AG09319 (cell line): Measurements from ENCODE around the gene ETV3.

ENCODE experiments used
- DNase-seq: peaks from one replicate; pipeline ENCODE4 v3.0.0-alpha.2; 2010; ENCODE audit warnings: low read depth; ENCODE audit errors: extremely low read depth
- TF ChIP-seq, protein P1 (sequence below): IDR thresholded peaks from 2 replicates; pipeline ENCODE4 v1.5.1; 2011; ENCODE audit warnings: low read depth, mild to moderate bottlenecking, inconsistent platforms, low read length, moderate library complexity

ETV3 gene

DNA sequence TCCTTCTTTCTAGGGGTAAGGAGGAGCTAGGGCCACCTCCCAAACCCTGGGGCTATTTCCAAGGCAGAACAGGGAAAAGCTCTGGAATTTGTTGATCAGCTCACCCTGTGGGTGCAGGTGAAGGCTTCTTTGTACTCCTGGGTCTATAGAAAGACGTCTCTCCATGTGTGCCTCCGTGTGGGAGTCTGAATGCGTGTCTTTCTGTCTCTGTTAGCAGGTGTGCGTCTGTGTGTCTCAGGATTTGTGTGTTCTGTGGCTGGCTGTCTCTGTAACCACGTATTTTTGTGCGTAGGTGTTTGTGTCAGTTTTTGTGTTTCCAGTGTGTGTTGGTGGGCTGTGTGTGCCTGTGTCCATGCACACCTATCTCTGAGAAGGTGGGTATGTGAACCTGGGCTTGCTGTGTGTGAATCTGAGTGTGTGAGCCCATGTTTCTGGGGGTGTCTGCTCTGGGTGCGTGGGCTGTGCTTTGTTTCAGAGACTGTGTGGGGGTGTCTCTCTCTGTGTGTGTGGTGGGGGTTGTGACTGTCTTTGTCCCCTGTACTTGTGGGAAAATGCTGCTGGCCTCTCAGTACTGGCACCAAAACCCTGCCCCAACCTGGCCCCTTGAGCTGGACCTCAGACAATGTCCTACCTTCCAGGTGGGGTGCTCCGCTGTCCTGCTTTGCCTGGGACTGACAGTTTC, 25.9 kb downstream of the ETV3 start:
- TF ChIP-seq, protein P1, sequence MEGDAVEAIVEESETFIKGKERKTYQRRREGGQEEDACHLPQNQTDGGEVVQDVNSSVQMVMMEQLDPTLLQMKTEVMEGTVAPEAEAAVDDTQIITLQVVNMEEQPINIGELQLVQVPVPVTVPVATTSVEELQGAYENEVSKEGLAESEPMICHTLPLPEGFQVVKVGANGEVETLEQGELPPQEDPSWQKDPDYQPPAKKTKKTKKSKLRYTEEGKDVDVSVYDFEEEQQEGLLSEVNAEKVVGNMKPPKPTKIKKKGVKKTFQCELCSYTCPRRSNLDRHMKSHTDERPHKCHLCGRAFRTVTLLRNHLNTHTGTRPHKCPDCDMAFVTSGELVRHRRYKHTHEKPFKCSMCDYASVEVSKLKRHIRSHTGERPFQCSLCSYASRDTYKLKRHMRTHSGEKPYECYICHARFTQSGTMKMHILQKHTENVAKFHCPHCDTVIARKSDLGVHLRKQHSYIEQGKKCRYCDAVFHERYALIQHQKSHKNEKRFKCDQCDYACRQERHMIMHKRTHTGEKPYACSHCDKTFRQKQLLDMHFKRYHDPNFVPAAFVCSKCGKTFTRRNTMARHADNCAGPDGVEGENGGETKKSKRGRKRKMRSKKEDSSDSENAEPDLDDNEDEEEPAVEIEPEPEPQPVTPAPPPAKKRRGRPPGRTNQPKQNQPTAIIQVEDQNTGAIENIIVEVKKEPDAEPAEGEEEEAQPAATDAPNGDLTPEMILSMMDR = no peak
- no peak for DNase-seq

DNA sequence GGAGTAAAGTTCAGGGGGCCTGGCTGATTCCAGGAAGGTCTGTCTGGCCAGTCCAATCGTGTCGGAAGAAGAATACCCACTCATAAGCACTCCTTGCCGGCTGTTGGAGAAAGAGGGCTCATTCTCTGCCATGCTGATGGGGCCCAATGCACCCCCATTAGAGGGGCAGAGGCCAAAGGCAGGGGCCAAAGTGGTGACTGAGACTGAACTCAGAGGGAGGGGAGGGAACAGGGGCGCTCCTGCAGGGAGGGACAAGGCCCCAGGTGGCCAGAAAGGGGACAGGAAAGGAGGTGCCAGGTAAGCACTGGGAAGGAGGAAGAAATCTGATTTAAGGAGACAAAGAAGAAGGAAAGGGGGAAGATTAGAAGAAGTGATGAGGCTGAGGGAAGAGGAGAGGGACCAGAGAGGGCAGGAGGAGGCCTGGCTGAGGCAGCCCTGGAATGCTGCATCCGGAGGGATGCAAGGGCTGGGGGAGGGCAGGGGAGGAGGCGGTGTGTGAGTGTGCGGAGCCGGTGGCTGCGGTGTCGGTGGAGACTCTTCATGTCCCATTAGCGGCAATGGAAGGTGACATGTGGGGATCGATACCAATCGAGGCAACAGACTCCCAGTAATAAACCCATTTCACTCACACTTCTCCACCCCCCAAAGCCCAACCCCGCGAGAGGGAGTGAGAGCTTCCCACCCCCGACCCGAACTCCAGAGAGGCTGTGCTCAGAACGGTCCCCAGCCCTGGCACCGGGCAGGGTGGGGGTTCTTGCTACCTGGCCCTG, 26.6 kb downstream of the ETV3 start:
- DNase-seq = no peak
- TF ChIP-seq, protein P1 = no peak

DNA sequence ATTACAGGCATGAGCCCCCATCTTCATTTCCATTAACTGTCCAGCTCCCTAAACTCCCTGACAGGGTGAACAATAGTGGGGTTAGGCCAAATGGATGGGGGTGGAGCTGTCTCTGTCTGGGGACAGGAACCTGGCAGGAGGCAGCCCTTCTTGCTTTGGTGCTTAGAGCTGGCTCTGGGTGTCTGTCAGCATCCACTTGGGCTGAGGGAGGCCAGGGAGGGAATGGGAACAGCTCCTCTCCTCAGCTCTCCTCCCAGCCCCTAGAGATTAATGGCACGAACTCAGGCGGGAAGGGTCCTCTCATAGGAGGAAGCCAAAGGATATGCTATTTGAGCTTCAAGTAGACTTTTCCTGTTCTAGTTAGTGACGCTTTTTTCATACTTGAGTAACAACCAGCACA, 27.5 kb downstream of the ETV3 start:
- TF ChIP-seq, protein P1 = no peak
- no peak for DNase-seq

DNA sequence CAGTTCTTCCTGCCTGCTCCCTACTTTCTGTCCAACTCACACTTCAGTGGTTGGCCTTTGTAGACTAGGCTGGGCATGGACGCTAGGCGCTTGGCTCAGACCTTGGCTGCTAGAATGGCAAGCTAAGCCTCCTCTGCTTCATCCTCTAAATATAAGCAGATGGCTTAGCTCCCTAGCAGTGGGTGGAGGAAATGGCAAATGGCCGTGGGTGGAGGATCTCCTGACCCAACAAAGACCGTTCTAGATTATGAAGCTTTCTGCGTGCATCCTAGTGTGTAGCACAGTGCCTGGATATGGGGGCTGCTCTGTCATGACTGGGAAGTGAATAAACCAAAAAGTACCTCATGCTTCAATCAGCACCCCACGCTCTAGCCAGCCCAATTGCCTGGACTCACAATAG, 28.2 kb downstream of the ETV3 start:
- no peak for DNase-seq
- TF ChIP-seq, protein P1 = no peak

DNA sequence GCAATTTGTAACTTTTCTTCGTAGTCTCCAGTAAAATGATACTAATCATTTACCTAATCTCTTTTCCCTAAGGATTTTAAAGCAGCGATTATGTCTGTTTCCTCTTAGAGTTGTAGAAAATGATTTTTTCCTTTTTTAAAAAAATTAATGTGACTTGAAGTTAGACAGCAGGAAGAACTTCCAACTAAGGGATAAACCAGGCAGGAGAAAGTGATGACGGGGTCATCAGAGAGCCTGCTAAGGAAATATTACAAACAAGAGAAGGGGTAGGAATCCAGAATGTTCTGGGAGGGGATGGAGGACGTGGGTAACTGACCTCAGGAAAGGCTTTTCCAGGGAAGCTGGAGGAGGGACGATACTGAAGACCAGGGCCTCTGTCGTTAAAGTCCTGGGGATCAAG, 29.7 kb downstream of the ETV3 start:
- TF ChIP-seq, protein P1 = no peak
- DNase-seq = no peak

DNA sequence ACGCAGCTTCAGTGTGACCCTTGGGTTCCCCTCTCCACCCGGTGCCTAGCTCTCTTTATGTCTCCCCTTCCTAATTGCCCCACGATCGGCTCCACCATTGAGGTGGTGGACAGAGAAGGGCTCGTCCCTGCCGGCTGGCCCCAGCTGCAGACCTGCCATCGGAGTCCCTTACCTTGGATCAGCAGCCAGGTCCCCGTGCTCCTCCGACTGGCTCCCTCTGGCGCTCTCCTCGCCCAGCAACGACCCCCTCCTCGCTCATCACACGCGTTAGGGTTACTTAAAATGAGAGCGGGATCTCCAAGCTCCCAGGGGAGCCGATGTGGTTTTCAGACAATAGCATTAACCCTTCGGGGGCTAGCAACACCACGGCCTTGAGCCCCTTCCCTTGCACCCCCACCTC, 30.5 kb downstream of the ETV3 start:
- TF ChIP-seq, protein P1 = no peak
- no peak for DNase-seq

DNA sequence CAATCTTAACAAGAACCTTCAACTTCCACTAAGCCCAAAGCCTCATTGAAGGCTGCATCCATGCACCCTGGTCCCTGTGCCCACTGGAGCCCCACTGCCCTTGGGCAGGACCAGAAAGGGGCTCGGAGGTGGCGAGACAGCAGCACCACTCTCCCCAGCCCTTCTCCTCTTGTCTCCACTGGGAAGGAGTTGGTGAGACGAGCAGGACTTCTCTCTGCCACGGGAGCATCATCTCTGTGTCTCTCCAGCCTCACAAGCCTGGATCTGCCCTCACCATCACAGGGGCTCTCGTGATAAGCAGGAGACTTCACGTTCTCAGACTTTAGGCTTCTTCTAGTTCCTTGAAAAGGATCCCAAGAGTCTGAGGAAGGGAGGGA, 31.4 kb downstream of the ETV3 start:
- DNase-seq = no peak
- TF ChIP-seq, protein P1 = no peak
